ENCODE data around the gene PHF2. TPM values are rescaled to one million over a fixed set of nuclear protein-coding genes. Genes with fewer than 3 reads are reported as not detected.

Gene PHF2
- total and polyA plus RNA-seq, 3 experiments from 2014 or later, result 3.0 to 25.0 (median 22.4) TPM

- no peak overlapping the region for H3K4me3 Mint-ChIP-seq
- peaks cover 0 to 2% (median 0%) of the 10 kb centered on the region in 3 donors for H3K4me1 Mint-ChIP-seq
- peaks cover 11 to 89% (median 25%) of the 10 kb centered on the region in 3 donors for H3K36me3 Mint-ChIP-seq
- no peaks in the 10 kb centered on the region for H3K27me3 Mint-ChIP-seq
- peaks cover 2 to 5% (median 3%) of the 10 kb centered on the region in 5 donors for H3K9me3 Mint-ChIP-seq
- ChIA-PET CTCF (no interaction called here), POLR2A (no interaction called here)
- Histone ChIP-seq H3K9me3 (ENCODE audit: low read length) (no peaks in the 10 kb centered on the region), H3K27ac (ENCODE audit: low read depth, low read length) (no peak overlapping the region), H3K4me1 (ENCODE audit: insufficient read depth, low read length) (no peaks in the 10 kb centered on the region), H3K36me3 (ENCODE audit: insufficient read depth, low read length) (peaks cover 5% of the 10 kb centered on the region), H3K27me3 (ENCODE audit: insufficient read depth, low read length, poor library complexity, severe bottlenecking) (no peaks in the 10 kb centered on the region), H3K4me3 (ENCODE audit: low read length) (no peak overlapping the region)
- peak overlapping the region in 1 of 8 donors; percentile 16 for H3K27ac Mint-ChIP-seq
- DNase-seq, result no peak
These were observed 66.6 kb downstream of the PHF2 start for GRCh38 chr9:93642961-93643360.

- Histone ChIP-seq H3K4me1 (ENCODE audit: insufficient read depth, low read length) (no peaks in the 10 kb centered on the region), H3K36me3 (ENCODE audit: insufficient read depth, low read length) (peaks cover 7% of the 10 kb centered on the region), H3K4me3 (ENCODE audit: low read length) (no peak overlapping the region), H3K27ac (ENCODE audit: low read depth, low read length) (no peak overlapping the region), H3K27me3 (ENCODE audit: insufficient read depth, low read length, poor library complexity, severe bottlenecking) (no peaks in the 10 kb centered on the region), H3K9me3 (ENCODE audit: low read length) (no peaks in the 10 kb centered on the region)
- Mint-ChIP-seq H3K4me1 (peaks cover 0 to under 1% (median 0%) of the 10 kb centered on the region in 3 donors), H3K27me3 (no peaks in the 10 kb centered on the region), H3K36me3 (peaks cover 5 to 83% (median 18%) of the 10 kb centered on the region in 3 donors), H3K9me3 (no peaks in the 10 kb centered on the region), H3K27ac (no peak overlapping the region), H3K4me3 (no peak overlapping the region)
- ChIA-PET POLR2A (no interaction called here), CTCF (no interaction called here)
- DNase-seq, result peak in 1 of 5 donors; percentile 40
These were observed 68.2 kb downstream of the PHF2 start for GRCh38 chr9:93644397-93645088.

GRCh38 chr9:93645149-93645889 is 68.9 kb downstream of the PHF2 start:
- peak in 1 of 5 donors; percentile 38 for DNase-seq
- H3K27ac ChIP-seq (ENCODE audit: low read depth, low read length), result no peak overlapping the region
- peaks cover 15% of the 10 kb centered on the region for H3K36me3 ChIP-seq (ENCODE audit: insufficient read depth, low read length)
- H3K27ac Mint-ChIP-seq, result no peak overlapping the region
- no peaks in the 10 kb centered on the region for H3K9me3 Mint-ChIP-seq
- no peaks in the 10 kb centered on the region for H3K4me1 ChIP-seq (ENCODE audit: insufficient read depth, low read length)
- CTCF ChIA-PET, result no interaction called here
- H3K4me1 Mint-ChIP-seq, result no peaks in the 10 kb centered on the region
- no peak overlapping the region for H3K4me3 ChIP-seq (ENCODE audit: low read length)
- POLR2A ChIA-PET, result no interaction called here
- H3K4me3 Mint-ChIP-seq, result no peak overlapping the region
- no peaks in the 10 kb centered on the region for H3K27me3 Mint-ChIP-seq
- H3K9me3 ChIP-seq (ENCODE audit: low read length), result no peaks in the 10 kb centered on the region
- no peaks in the 10 kb centered on the region for H3K27me3 ChIP-seq (ENCODE audit: insufficient read depth, low read length, poor library complexity, severe bottlenecking)
- peaks cover 5 to 76% (median 16%) of the 10 kb centered on the region in 3 donors for H3K36me3 Mint-ChIP-seq

- no peaks in the 10 kb centered on the region for H3K9me3 Mint-ChIP-seq
- DNase-seq, result no peak
- no peaks in the 10 kb centered on the region for H3K27me3 Mint-ChIP-seq
- Histone ChIP-seq H3K27me3 (ENCODE audit: insufficient read depth, low read length, poor library complexity, severe bottlenecking) (no peaks in the 10 kb centered on the region), H3K27ac (ENCODE audit: low read depth, low read length) (no peak overlapping the region), H3K36me3 (ENCODE audit: insufficient read depth, low read length) (peaks cover 19% of the 10 kb centered on the region), H3K9me3 (ENCODE audit: low read length) (no peaks in the 10 kb centered on the region), H3K4me1 (ENCODE audit: insufficient read depth, low read length) (no peaks in the 10 kb centered on the region), H3K4me3 (ENCODE audit: low read length) (no peak overlapping the region)
- H3K27ac Mint-ChIP-seq, result peak overlapping the region in 1 of 8 donors; percentile 92
- H3K36me3 Mint-ChIP-seq, result peaks cover 0 to 70% (median 14%) of the 10 kb centered on the region in 3 donors
- CTCF ChIA-PET, result no interaction called here
- POLR2A ChIA-PET, result no interaction called here
- H3K4me3 Mint-ChIP-seq, result no peak overlapping the region
- H3K4me1 Mint-ChIP-seq, result no peaks in the 10 kb centered on the region
These were observed 69.7 kb downstream of the PHF2 start for GRCh38 chr9:93645921-93646639.

GRCh38 chr9:93646640-93647178 is 70.3 kb downstream of the PHF2 start:
- peaks cover 19% of the 10 kb centered on the region for H3K36me3 ChIP-seq (ENCODE audit: insufficient read depth, low read length)
- no peaks in the 10 kb centered on the region for H3K4me1 Mint-ChIP-seq
- CTCF ChIA-PET, result no interaction called here

GRCh38 chr9:93648181-93648580 is 71.8 kb downstream of the PHF2 start:
- H3K4me1 ChIP-seq (ENCODE audit: insufficient read depth, low read length), result no peaks in the 10 kb centered on the region
- no peaks in the 10 kb centered on the region for H3K27me3 Mint-ChIP-seq
- H3K4me3 ChIP-seq (ENCODE audit: low read length), result no peak overlapping the region
- no peak overlapping the region for H3K4me3 Mint-ChIP-seq
- no peak for DNase-seq
- H3K36me3 Mint-ChIP-seq, result peaks cover 0 to 72% (median 18%) of the 10 kb centered on the region in 3 donors
- peaks cover 19% of the 10 kb centered on the region for H3K36me3 ChIP-seq (ENCODE audit: insufficient read depth, low read length)
- ChIA-PET CTCF (no interaction called here), POLR2A (no interaction called here)
- H3K9me3 ChIP-seq (ENCODE audit: low read length), result no peaks in the 10 kb centered on the region
- H3K27me3 ChIP-seq (ENCODE audit: insufficient read depth, low read length, poor library complexity, severe bottlenecking), result no peaks in the 10 kb centered on the region
- no peak overlapping the region for H3K27ac ChIP-seq (ENCODE audit: low read depth, low read length)
- H3K4me1 Mint-ChIP-seq, result no peaks in the 10 kb centered on the region
- no peak overlapping the region for H3K27ac Mint-ChIP-seq
- H3K9me3 Mint-ChIP-seq, result no peaks in the 10 kb centered on the region

More at GRCh38 chr9:93646640-93647178, 70.3 kb downstream of the PHF2 start:
- Mint-ChIP-seq H3K36me3 (peaks cover 0 to 72% (median 15%) of the 10 kb centered on the region in 3 donors), H3K9me3 (no peaks in the 10 kb centered on the region), H3K4me3 (no peak overlapping the region), H3K27me3 (no peaks in the 10 kb centered on the region), H3K27ac (peak overlapping the region in 1 of 8 donors; percentile 92)
- Histone ChIP-seq H3K27ac (ENCODE audit: low read depth, low read length) (no peak overlapping the region), H3K27me3 (ENCODE audit: insufficient read depth, low read length, poor library complexity, severe bottlenecking) (no peaks in the 10 kb centered on the region), H3K9me3 (ENCODE audit: low read length) (no peaks in the 10 kb centered on the region), H3K4me1 (ENCODE audit: insufficient read depth, low read length) (no peaks in the 10 kb centered on the region), H3K4me3 (ENCODE audit: low read length) (no peak overlapping the region)
- POLR2A ChIA-PET, result no interaction called here
- DNase-seq, result peak in 1 of 5 donors; percentile 30

- Histone ChIP-seq H3K36me3 (ENCODE audit: insufficient read depth, low read length) (peaks cover 24% of the 10 kb centered on the region), H3K4me3 (ENCODE audit: low read length) (no peak overlapping the region), H3K27me3 (ENCODE audit: insufficient read depth, low read length, poor library complexity, severe bottlenecking) (no peaks in the 10 kb centered on the region), H3K4me1 (ENCODE audit: insufficient read depth, low read length) (no peaks in the 10 kb centered on the region), H3K27ac (ENCODE audit: low read depth, low read length) (no peak overlapping the region), H3K9me3 (ENCODE audit: low read length) (no peaks in the 10 kb centered on the region)
- no peaks in the 10 kb centered on the region for H3K4me1 Mint-ChIP-seq
- H3K36me3 Mint-ChIP-seq, result peaks cover 0 to 72% (median 11%) of the 10 kb centered on the region in 3 donors
- H3K9me3 Mint-ChIP-seq, result no peaks in the 10 kb centered on the region
- H3K4me3 Mint-ChIP-seq, result no peak overlapping the region
- H3K27me3 Mint-ChIP-seq, result no peaks in the 10 kb centered on the region
- CTCF ChIA-PET, result no interaction called here
- POLR2A ChIA-PET, result no interaction called here
- H3K27ac Mint-ChIP-seq, result no peak overlapping the region
- no peak for DNase-seq
These were observed 72.5 kb downstream of the PHF2 start for GRCh38 chr9:93648836-93649235.
